ENCODE results near the gene PCGF5.

DNA sequence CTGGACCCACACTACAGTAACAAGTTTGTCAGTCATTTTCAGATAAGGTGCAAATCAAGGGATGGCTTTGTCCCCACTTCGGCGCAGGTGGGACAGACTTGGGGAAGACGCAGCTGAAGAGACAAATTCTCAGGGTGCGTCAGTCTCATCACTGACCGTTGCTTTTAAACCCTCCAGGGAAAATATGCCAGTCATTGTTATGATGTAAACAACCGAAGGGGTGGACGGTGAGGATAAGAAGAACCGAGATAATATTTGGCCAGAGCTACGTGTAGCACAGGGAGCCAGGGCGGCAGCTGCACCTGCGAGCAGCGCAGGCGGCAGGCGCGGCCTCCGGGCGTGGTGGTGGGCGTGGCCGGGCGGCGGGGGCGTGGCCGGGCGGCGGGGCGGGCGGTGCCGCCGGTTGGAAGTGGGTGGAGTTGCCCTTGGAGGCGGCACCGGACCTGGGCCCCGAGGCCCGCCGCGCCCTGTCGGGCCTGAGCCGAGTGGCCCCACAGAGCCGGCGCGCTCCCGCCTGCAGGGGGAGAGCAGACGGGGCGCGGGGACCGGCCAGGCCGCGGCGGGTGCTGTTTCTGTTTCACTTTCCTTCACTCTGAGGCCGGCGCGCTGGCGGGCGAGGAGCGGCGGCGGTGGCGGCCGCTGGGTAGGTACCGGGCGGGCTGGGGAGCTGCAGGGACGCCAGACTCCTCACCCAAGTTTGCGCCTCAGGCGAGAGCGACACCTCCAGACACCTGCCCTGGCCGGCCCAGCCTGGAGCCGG lies at the start of gene PCGF5:
- TF ChIP-seq CTCF (IDR thresholded peaks at IDR 0.05; ENCODE audit: low read depth, low read length) (no peak), EZH2phosphoT487 (IDR thresholded peaks at IDR 0.05; ENCODE audit: low read depth) (no peak)

Data from OCI-LY3 (cell line).